Brain microvascular endothelial cell (primary cell): ENCODE measurements around the gene GMDS.

Source experiments
- DNase-seq: peaks from one replicate; pipeline ENCODE4 v3.0.0-alpha.2; 2020
- H3K27ac ChIP-seq: fragments of 250-450 bp; sonication (Bioruptor Pico); 2 replicates; pipeline ENCODE4 v1.5.1; 2020; ENCODE audit warnings: mild to moderate bottlenecking, moderate library complexity
- H3K27me3 ChIP-seq: fragments of 250-450 bp; sonication (Bioruptor Pico); replicated peaks from 2 replicates; pipeline ENCODE4 v1.5.1; 2020; ENCODE audit warnings: mild to moderate bottlenecking
- H3K36me3 ChIP-seq: fragments of 250-450 bp; sonication (Bioruptor Pico); replicated peaks from 2 replicates; pipeline ENCODE4 v1.5.1; 2020; ENCODE audit warnings: mild to moderate bottlenecking
- H3K4me3 ChIP-seq: 2 replicates; pipeline ENCODE4 v1.5.1; 2011; ENCODE audit warnings: low read depth, mild to moderate bottlenecking, control low read depth, low read length, moderate library complexity
- CTCF ChIP-seq: IDR thresholded peaks from 2 replicates; pipeline ENCODE4 v1.5.1; 2011; ENCODE audit warnings: low read depth, mild to moderate bottlenecking, moderate library complexity, low read length, control low read depth, inconsistent platforms; ENCODE audit errors: missing control alignments
- in situ Hi-C: cut with HindIII; loops from 2 replicates; pipeline ENCODE4 v1.10.0; 2017; ENCODE audit warnings: low sequenced_read_pairs, low pct_ligation_motif_present

The GMDS gene

GRCh38 chr6:1622851-1623768, 622.3 kb downstream of the GMDS start:
- DNase-seq, result no peak
- H3K27me3 ChIP-seq, result peaks cover 75% of the 10 kb centered on the region
- no peak overlapping the region for H3K4me3 ChIP-seq
- in situ Hi-C loops, result loop anchor here (25.0 kb wide), 2 partner anchors 489 to 739 kb away; no protein-coding TSS in a partner anchor
- TF ChIP-seq CTCF, result no peak
- no peaks in the 10 kb centered on the region for H3K36me3 ChIP-seq
- H3K27ac ChIP-seq, result no peak overlapping the region

DNA sequence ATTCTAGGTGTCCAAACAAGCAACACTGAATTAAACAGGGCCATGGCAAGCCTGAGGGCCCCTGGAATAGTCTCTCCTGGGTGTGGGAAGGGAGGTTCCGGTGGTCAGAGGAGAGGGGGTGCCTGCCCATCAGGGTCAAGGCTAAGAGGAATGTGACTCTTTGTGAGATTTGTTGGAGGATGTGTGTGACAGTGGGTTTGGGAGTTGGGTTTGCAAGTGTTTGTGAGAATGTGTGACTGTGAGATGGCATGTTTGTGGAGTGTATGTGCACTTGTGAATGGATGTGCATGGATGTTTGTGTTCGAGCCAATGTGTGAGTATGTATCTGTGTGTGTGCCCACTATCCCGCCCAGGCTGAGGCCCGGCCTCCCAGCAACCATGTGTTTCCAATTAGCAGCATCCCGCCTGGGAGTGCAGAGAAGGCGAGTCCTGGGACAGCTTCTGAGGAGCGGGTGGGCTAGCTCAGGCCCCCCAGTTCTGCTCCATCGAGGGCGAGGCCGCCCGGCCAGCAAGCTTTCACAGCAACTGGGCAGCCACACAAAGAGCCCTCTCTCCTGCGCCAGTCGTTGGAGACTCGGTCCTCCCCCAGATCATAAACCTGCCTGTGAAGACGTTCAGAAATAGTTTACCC, 623.1 kb downstream of the GMDS start:
- TF ChIP-seq CTCF, result no peak
- no peak for DNase-seq
- in situ Hi-C loops, result loop anchor here (25.0 kb wide), 2 partner anchors 490 to 740 kb away; no protein-coding TSS in a partner anchor
- Histone ChIP-seq H3K4me3 (no peak overlapping the region), H3K27ac (no peak overlapping the region), H3K36me3 (no peaks in the 10 kb centered on the region), H3K27me3 (peaks cover 69% of the 10 kb centered on the region)

DNA sequence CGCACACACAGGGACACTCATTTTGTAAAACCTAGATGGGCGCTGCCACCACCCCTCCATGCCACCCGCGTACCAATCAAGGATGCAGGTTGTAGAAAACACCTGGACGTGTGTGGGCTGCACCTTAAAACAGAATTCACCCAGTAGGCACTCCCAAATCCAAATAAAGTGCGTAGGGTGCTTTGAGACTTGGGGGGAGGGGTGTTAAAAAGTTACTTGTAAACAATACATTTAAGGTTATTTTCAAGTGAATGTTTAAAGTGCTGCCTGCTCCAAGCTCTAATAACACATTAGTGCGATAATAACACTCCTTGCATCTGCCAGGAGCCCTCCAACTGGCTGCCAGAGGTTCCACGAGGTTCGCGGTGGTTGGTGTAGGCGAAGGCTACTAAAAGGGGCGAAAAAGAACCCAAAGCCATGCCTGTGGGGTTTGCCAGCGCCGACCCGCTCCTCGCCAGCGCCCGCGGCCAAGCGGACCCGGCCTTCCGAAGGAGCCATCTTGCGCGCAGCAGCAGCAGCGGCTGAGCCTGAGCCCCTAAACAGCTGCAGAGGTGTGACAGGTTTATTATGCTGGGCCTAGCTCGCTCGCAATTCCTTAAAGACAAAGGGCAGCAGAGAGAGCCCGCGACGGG, 624.2 kb downstream of the GMDS start:
- TF ChIP-seq CTCF, result no peak
- DNase-seq, result no peak
- Histone ChIP-seq H3K4me3 (no peak overlapping the region), H3K27me3 (peaks cover 57% of the 10 kb centered on the region), H3K36me3 (no peaks in the 10 kb centered on the region), H3K27ac (no peak overlapping the region)
- in situ Hi-C loops, result loop anchor here (25.0 kb wide), 2 partner anchors 491 to 741 kb away; no protein-coding TSS in a partner anchor

GRCh38 chr6:1620504-1621069, 624.8 kb downstream of the GMDS start:
- Histone ChIP-seq H3K4me3 (no peak overlapping the region), H3K27me3 (peaks cover 51% of the 10 kb centered on the region), H3K27ac (no peak overlapping the region), H3K36me3 (no peaks in the 10 kb centered on the region)
- no peak for DNase-seq
- in situ Hi-C loops, result loop anchor here (25.0 kb wide), 2 partner anchors 492 to 742 kb away; no protein-coding TSS in a partner anchor
- TF ChIP-seq CTCF, result no peak

DNA sequence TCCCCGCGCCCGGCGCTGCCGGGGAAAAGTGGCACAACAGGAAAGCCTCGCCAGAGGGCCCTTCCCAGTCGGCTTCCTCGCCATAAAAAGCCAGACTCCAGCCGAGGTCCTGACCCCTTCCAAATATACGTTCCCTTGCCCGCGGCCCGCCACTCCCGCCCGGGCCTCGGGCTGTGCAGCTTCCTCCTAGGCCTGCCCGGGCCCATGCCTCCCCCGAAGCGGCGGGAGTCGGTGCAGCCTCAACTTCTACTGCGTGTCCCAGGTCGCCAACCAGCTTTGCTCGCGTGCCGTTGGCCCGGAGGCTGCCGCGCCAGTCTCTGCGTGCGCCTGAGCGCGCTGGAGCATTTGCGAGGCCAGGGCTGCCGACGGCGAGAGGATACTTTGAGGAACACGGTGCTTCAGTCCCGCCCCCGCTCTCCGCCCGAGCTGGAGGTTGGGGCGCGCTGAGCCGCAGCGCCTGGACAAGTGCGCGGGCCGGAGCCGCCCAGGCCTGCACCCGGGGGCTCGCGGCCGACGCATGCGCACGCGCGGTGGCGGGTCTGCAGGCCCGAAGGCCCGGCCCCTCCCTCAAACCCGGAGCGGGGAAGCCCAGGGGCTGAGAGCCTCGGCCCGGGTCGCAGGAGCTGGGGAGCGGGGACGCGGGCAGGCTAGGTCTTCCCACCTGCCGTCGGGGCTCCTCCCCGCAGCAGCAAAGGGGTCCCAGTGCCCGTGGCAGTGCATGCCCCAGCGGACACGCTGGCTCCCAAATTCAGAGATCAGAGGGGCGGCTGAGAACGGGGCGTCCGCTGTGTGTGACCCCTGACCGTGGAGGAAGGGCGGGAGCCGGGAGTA, 625.5 kb downstream of the GMDS start:
- no peak for DNase-seq
- TF ChIP-seq CTCF, result no peak
- peaks cover 46% of the 10 kb centered on the region for H3K27me3 ChIP-seq
- no peak overlapping the region for H3K27ac ChIP-seq
- in situ Hi-C loops, result loop anchor here (25.0 kb wide), 2 partner anchors 492 to 742 kb away; no protein-coding TSS in a partner anchor
- H3K36me3 ChIP-seq, result no peaks in the 10 kb centered on the region
- H3K4me3 ChIP-seq, result peak overlapping the region; percentile 15
